ENCODE measurements around the gene ZFYVE9.
"Not testable (repeated sequence)": the region's sequence is repeated elsewhere in the genome, so short reads cannot be mapped to it uniquely, and the experiment has no call there.

ZFYVE9 gene, protein sequence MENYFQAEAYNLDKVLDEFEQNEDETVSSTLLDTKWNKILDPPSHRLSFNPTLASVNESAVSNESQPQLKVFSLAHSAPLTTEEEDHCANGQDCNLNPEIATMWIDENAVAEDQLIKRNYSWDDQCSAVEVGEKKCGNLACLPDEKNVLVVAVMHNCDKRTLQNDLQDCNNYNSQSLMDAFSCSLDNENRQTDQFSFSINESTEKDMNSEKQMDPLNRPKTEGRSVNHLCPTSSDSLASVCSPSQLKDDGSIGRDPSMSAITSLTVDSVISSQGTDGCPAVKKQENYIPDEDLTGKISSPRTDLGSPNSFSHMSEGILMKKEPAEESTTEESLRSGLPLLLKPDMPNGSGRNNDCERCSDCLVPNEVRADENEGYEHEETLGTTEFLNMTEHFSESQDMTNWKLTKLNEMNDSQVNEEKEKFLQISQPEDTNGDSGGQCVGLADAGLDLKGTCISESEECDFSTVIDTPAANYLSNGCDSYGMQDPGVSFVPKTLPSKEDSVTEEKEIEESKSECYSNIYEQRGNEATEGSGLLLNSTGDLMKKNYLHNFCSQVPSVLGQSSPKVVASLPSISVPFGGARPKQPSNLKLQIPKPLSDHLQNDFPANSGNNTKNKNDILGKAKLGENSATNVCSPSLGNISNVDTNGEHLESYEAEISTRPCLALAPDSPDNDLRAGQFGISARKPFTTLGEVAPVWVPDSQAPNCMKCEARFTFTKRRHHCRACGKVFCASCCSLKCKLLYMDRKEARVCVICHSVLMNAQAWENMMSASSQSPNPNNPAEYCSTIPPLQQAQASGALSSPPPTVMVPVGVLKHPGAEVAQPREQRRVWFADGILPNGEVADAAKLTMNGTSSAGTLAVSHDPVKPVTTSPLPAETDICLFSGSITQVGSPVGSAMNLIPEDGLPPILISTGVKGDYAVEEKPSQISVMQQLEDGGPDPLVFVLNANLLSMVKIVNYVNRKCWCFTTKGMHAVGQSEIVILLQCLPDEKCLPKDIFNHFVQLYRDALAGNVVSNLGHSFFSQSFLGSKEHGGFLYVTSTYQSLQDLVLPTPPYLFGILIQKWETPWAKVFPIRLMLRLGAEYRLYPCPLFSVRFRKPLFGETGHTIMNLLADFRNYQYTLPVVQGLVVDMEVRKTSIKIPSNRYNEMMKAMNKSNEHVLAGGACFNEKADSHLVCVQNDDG (N-terminal part only)

DNA sequence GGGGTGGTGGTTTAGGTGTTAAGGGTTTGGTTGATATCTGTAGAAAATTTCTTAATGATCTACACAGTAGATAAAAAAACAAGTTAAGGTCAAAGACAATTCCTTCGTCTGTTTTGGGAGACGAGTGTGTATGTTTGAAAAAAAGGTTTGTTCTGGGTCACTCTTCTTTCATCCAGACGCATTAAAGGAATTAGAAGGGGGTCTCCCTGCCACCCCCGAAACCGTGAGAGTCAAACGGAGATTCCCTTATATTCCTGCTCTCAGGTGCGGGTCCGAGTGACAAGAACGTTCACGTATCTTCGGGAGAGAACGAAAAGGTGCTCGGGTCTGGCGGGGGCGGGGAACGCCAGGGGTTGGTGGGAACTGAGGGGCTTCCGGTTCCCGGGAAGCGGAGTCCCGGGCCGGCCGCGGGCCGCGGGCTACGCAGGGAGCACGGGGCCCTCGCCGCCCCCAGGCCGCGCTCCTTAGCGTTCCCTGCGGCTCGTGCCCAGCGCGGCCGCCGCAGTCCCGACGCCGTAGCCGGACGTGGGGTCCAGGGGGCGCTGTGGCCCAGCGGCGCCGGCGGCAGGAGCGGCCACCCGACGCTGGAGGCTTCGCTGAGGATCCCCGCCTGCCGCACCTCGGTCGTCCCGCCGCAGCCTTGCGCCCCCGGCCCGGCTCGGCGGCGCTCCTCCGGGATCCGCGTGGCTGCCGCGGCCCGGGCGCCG lies at the start of gene ZFYVE9:
TSS of gene ZFYVE9 (plus strand) at position 577 of the 707 bp plus-strand sequence. CDS start 91,118 bp downstream, outside the sequence.
- DNase-seq = no peak

DNA sequence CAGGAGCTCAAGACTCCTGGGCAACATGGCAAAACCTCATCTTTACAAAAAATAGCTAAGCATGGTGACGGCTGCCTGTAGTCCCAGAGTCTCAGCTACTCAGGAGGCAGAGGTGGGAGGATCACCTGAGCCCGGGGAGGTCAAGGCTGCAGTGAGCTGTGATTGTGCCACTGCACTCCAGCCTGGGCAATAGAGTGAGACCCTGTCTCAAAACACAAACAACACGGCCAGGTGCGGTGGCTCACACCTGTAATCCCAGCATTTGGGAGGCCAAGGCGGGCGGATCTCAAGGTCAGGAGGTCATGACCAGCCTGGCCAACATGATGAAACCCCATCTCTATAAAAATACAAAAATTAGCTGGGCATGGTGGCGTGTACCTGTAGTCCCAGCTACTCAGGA lies 47.6 kb upstream of the ZFYVE9 start:
- DNase-seq = not testable (repeated sequence)

DNA sequence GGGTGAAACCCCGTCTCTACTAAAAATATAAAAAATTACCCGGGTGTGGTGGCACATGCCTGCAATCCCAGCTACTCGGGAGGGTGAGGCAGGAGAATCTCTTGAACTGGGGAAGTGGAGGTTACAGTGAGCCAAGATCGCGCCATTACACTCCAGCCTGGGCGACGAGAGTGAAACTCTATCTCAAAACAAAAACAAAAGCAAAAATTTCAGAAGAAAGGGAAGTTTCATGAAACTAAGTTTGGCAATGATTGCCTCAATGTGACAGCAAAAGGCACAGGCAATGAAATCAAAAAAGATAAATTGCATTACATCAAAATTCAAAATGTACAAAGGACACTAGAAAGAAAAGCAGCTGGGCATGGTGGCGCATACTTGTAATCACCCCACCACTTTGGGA lies 45.7 kb upstream of the ZFYVE9 start:
- no peak for DNase-seq

DNA sequence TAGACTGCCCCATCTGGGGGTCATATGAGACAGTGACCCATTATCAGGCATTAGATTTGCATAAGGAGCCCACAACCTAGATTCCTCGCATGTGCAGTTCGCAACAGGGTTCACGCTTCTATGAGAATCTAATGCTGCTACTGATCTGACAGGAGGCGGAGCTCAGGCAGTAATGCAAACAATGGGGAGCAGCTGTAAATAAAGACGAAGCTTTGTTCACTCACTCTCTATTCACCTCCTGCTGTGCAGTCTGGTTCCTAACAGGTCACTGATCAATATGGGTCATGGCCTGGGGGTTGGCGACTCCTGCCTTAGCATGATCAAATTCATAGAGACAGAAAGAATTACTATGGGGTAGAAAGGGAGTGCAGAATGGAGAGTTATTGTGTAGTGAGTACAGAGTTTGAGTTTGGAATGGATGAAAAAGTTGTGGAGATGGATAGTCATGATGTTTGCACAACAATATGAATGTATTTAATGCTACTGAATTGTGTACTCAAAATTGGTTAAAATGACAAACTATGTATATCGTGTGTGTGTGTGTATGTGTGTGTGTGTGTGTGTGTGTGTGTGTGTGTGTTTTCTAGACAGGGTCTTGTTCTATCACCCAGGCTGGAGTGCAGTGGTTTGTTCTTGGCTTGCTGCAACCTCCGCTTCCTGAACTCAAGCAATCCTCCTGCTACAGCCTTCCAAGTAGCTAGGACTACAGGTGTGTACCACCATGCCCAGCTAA lies 43.6 kb upstream of the ZFYVE9 start:
- no peak for DNase-seq

DNA sequence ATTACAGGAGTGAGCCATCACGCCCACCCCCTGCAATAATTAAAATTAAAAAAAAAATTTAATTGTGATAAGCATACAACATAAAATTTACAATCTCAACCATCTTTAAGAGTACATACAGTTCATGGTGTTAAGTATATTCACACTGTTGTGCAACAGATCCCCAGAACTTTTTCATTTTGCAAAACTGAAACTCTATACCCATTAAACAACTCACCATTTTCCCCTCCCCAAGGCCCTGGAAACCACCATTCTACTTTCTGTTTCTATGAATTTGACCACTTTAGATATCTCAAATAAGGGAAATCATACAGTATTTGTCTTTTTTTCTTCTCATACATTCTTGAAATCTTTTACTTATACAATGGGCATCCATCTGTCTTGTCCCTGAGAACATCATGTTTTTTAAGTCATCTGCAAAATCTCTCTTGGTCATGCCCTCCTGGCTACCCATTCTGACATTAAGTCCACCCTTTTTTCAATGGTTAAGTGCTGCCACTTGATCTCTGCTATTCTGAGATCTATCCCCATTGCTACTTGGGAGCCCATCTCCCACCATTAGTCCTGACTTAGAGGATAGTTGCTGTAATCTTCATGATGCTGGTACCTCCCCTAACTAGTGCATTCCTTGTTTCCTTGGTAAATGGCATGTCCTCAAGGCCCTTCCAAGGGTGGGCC lies 39.4 kb upstream of the ZFYVE9 start:
- DNase-seq = no peak

DNA sequence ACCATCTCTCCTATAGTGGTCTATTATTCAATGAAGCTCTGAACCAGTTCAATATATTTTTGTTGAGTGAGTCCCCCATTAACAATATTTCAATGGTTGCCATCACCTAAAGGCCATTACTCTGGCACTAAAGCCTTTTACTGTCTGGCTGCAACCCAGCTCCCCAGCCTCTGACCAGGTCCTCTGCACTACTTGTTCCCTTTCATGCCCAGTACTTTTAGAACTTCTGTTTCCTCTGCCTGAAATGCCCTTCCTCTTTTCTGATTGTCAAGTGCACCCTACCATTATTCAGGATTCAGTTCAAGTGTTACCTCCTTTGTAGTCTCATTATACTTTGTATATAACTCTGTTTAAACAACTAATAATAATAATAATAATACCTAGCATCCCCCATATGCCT lies 30.4 kb upstream of the ZFYVE9 start:
- no peak for DNase-seq

DNA sequence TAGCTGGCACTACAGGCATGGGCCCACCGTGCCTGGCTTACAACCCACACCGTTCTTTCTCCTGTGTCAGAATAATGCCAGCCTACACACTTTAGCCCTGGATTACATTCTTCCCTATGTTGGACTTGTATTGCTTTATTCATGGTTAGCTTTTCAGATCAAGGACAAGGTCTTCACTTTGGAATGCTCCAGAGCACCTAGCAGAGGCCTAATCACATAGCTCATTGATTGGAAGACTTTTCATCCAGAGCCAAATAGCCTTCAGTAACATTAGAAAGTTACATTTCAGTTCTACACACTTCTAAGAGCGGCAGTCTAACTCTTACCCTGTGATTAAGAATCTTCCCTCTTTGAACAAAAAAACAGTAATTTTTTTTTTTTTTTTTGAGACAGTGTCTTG lies 29.4 kb upstream of the ZFYVE9 start:
- no peak for DNase-seq

DNA sequence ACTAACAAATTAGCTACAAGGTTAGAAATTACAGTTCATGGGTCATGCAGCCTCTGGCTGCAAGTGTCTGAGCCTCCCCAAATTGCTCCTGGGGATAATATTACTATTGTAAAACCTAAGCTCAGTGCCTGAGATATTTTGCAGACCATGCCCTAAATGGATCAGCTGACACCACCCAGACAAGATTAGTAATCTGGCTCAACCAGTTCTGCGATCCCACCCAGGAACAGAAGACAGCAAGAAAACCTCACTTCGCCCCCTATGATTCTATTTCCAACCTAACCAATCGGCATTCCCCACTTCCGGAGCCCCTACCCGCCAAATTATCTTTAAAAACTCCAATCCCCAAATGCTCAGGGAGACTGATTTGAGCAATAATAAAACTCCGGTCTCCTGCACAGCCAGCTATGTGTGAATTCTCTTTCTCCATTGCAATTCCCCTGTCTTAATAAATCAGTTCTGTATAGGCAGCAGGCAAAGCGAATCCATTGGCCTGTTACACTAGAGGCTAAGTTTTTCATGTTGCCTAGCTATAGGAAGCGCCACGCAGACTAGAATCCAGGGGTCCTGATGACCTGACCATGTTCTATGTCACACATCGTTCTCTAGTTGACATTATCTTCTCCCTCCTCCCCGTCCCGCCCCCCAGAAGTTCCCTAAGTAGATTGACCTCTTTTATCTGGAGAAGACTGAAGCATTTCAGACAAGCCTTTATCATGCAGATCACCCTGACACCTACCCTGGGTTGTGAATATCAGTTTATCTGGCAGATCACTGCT lies 22.4 kb upstream of the ZFYVE9 start:
- no peak for DNase-seq

DNA sequence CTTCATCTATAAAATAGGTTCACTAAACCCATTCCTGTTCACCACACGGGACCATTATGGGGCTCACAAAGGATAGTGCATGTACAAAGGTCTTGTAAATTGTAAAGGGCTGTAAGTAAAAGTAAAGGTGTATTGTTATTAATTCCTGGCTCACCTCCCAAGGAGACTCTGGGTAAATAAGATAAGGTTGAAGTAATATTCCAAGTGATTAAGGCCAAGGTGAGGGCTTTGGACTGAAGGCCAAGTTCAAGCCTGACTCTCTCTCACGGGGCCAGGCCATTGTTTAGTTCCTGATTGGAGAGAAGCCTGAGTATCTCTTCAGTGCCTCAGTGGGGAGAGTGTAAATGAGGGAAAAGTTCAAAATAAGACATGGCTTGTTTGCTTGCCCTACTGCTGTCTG lies 19.5 kb upstream of the ZFYVE9 start:
- no peak for DNase-seq

DNA sequence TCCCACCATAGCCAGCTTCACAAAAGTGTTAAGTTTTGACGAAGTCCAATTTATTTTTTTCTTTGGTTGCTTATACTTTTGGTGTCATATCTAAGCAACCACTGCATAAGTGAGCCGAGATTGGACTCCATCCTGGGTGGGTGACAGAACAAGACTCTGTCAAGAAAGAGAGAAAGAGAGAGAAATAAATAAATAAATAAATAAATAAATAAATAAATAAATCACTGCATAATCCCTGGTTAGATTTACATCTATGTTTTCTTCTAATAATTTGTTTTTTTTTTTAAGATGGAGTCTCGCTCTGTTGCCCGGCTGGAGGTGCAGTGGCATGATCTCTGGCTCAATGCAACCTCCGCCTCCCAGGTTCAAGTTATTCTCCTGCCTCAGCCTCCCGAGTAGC lies 18.3 kb upstream of the ZFYVE9 start:
- no peak for DNase-seq

DNA sequence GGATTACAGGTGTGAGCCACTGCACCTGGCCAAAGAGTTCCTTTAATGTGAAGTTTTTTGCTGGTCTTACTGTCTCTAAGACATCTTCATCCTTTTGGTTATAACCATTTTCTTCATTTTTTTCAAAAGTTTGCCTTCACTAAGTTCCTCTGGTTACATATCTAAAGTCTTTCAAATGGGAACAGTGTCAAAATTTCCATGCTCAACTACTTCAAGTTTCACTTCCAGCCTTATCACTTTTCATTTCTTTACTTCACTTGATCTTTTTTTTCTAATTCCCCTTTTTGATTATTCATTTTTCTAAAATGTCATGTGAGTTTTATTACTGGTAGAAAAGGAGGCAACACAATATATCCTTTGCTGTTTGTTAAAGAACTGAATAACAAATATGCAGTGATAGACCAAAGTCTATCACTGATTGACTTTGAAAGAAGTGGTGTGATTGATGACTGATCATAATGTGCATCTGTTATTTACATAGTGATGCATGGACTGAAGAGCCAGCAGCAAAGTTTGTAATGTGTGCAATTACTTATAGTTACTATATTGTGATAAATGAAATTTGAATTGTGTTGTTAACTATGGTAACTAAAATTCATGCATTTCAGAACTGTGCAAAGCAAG lies 16.0 kb upstream of the ZFYVE9 start:
- DNase-seq = no peak

DNA sequence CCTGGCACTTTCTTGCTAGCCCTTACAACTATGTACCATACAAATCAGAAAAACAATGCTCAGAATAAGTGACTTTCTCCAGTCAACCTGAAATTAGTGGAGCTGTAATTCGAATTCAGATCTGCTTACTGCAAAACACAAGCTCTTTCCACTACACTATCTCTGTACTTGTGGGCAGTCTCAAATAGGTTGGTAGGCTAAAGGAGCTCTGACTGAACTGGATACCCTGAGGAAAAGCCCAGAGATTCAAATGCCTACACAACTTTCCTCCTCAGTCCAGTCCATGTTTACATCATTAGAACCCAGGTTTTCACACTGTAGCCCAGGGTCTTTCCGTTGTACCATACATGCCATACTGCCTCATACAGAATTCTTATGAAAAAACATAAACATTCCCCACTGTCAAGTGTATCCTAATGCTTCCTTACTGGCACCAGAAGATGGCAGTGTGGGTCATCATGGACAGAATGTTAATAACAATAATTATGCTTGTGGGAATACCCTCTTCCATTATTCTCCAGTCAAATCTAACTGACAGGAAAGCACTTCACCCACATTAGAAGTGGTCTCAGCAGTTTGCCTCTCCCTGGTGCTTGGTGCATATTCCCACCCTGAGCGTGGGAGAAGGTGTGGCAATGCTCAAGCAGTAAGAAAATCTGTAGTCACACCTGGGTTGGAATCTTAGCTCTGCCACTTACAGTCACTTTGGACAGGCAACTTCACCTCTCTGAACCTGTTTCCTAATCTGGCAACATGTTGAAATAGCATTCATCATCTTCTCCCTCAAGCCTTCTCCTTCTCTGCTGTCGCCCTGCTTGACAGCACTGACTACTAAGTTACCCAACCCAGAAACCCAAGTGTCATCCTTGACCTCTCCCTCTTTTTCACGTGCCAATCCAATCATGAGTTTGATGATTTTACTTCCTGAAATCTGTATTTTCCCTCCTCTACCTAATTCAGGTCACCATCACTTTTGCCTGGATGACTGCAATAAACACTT lies 14.4 kb upstream of the ZFYVE9 start:
- peak; percentile 71 for DNase-seq

DNA sequence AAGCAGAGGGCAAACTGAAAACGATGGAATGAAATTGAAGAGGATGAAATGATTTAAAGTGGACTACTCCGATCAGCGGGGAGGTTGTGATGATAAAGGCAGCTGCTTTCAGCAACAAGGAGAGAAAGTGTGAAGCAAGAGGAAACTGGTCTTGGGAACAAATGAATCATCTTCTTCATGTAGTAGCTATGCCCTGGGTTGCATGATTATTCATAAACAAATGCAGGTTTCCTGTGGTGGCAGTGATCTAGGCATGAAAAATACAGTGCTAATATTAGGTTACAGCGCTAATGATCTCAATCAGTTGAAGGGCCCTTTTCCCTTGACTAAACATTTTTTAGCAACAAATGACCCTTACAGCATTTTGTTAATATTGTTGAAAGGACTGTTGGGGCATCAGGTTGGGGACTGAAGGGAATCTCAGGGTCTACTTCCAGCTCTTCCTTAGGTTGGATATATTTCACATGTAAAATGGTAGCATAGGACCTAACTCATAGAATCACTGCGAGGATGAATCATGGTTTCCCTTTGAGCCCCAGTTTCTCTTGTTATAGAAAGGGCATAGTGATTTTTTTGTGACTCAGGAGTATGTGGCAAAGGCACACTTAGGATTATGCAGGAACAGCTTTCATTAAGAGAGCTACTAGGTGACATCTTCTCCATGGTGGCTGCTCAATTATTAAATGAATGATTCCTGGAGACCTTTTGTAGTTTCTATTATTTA lies 1.9 kb upstream of the ZFYVE9 start:
- no peak for DNase-seq

DNA sequence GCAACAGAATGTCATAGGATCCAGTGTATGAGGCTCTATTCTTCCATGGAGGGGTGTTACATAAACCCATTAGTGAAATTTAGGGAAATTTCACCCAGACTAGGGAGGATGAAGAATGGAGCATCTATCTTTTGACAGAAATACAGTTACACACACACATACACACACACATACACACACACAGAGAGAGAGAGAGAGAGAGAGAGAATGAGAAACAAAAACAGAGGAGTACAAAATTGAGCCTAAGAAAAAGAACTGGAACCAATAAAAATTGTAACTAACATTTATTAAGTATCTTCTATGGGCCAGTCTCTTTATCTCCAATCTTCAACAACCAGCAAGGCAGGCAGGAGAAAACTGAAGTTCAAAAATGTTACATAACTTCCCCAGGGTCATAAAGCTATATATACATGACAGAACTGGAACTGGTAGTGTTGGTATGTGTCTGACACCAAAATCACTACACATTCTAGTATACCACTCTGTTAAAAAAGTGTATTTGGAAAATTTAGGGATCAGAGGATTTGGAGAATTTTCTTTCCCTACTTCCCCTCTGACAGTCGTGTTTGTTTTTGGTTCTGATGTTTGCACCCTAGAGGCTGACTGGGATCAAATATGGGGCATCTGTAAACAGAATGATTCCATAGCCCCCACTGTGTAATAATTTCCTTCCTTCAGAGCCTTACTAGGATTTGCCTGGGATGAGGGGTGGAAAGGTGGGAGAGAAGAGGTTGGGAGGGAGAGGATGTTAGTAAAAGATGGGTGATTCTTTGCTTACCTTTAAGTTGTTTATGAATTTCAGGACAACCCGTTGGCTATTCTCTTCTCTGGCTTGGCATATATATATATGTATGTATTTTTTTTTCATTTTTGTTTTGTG lies 1.0 kb upstream of the ZFYVE9 start:
- no peak for DNase-seq

DNA sequence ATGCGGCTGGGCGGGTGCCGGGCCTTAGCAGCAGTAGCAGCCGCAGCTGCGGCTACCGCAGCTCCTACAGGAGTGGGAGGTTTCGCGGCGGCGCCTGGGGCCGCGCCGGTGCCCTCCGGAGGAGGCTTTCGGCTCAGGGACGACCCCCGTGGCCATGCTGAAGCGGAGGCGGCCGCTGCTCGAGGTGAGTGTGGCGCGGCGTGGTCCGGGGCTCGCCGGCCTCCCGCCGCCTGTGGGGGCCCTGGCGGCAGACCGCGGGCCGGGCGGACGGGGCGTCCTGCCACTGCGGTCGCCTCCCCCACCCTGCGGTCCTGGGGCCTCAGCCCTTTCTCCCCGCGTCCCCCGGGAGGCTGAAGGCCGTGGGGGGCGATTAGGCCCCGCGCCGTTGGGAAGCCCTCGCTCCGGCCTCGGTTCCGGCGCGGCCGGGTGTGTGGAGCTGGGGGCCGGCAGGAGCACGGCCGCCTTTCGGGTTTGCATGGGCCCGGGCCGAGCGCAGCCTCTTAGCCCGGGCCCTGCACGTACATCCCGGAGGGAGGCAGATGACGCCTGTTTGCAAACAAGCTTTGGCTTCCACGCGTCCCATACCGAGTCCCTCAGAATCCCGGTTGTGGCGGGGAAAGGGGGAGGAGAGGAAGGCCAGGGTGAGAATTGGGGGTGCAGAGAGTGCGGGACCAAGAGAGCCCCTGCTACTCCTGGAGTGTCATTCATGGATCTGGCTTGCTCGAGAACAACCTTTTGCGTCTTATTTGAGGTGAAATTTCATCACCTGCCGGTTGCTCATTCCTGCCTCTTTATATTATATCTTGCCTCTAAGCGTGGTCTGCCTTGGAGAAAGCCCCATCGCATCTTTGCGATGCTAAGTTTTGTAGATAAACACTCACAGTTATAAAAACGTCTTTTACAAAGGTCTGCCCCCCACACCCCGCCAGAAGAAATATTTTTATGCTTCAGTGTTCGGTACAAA lies 613 bp downstream of the ZFYVE9 start:
- no peak for DNase-seq

DNA sequence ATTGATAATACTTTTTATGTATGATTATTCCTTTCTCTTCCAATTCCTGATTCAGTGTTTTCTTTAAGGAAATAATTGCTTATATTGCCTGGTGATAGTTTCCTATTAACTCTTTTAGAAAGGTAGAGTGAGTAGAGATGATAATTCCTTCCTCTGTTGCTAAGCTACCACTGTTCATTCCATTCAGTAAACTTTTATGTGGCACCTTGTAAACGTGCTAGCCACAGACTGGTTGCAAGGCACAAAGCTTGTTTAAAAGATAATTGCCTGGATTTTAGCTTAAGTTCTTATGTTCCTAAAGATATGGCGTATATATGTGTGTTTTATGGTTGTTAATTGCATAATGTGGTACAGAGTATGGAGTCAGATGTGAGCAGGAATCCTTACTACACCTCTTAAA lies 3.2 kb downstream of the ZFYVE9 start:
- no peak for DNase-seq
